ENCODE data around the gene RAF1.
A peak's percentile ranks its signal among the peaks of the same experiment; 100 is the strongest.

RAF1 gene

DNA sequence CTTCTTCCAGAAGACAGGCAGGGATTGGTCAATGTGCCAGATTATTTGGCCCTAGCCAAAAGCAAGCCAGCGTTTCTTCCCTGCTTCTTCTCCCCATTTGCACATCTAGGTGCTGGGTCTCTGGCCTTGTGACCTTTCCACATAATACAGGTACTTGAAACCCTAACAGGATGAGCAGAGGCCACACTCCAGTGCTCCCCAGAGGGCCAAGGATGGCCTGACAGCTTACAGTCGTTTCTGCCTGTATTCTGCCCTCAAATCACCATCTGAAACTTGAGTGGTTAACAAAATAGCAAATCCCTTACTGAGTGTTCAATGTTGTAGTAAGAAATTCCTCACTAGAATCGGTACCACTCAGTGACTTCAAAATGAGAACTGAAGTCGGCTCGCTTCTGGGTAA, 77.9 kb downstream of the RAF1 start:
- H3K4me3 Mint-ChIP-seq = no peak overlapping the region
- no peaks in the 10 kb centered on the region for H3K27me3 Mint-ChIP-seq (ENCODE audit: low read depth)
- peaks cover 55% of the 10 kb centered on the region for H3K36me3 Mint-ChIP-seq (ENCODE audit: low read depth)
- H3K9me3 Mint-ChIP-seq = no peaks in the 10 kb centered on the region
- DNase-seq (ENCODE audit: low spot score) = no peak
- H3K27ac Mint-ChIP-seq = no peak overlapping the region
- no peaks in the 10 kb centered on the region for H3K4me1 Mint-ChIP-seq (ENCODE audit: low read depth)

DNA sequence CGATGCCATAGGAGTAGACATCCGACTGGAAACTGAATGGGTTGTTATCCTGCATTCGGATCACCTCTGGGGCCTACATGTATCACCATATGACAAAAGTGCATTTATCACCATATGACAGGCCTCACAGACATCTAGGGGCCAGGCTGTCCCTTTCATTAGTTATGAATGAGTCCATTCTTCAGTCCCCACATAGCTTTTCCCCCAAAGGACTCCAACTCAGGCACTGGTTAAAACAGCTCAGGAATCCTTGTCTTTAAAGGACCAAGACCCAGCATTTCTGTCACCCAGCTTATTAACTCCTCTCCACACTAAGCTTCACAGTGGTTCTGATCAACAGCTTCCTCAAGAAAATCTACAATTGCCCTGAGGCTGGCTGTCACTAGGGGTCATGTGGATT, 78.7 kb downstream of the RAF1 start:
- no peaks in the 10 kb centered on the region for H3K27me3 Mint-ChIP-seq (ENCODE audit: low read depth)
- no peak for DNase-seq (ENCODE audit: low spot score)
- peaks cover 55% of the 10 kb centered on the region for H3K36me3 Mint-ChIP-seq (ENCODE audit: low read depth)
- H3K27ac Mint-ChIP-seq = no peak overlapping the region
- H3K4me1 Mint-ChIP-seq (ENCODE audit: low read depth) = no peaks in the 10 kb centered on the region
- H3K4me3 Mint-ChIP-seq = no peak overlapping the region
- H3K9me3 Mint-ChIP-seq = no peaks in the 10 kb centered on the region

DNA sequence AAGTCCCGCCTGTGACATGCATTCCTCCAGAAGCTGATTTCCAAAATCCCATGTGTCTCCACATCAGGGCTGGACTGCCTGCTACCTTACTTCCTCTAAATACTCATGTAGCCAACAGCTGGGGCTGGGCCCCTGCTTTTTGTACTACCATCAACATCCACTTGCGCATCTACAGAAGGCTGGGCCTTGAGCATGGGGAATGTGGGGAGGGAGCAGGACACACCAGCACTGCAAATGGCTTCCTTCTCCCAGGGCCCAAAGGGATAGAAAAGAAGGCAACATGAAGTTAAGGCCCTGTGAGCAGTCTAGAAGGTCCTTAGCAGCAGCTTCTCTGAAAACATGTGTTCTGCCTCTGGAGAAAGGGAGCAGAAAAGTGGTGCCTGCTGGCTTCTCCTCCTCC, 79.8 kb downstream of the RAF1 start:
- Mint-ChIP-seq H3K4me1 (ENCODE audit: low read depth) (no peaks in the 10 kb centered on the region), H3K27me3 (ENCODE audit: low read depth) (no peaks in the 10 kb centered on the region), H3K9me3 (no peaks in the 10 kb centered on the region), H3K4me3 (no peak overlapping the region), H3K36me3 (ENCODE audit: low read depth) (peaks cover 60% of the 10 kb centered on the region), H3K27ac (peak overlapping the region; percentile 26)
- DNase-seq (ENCODE audit: low spot score) = no peak

DNA sequence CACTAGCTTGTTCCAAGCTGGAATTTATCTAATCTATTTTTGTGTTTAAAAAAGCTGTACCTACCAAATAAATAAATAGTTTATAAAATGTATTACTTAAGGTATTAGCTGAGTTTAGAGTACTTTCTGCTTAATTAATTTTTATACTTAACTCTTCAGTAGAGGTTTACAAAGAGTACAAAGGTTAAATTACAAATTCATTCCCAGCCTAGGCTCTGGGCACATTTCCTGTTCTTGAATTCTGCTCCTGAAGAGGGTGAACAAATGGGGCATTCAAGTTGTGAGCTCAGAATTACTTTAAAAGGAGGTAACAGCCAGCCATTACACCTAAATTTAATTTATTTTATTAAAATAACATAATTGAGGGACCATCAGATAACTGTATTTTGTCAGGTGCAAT, 80.6 kb downstream of the RAF1 start:
- Mint-ChIP-seq H3K27me3 (ENCODE audit: low read depth) (no peaks in the 10 kb centered on the region), H3K9me3 (no peaks in the 10 kb centered on the region), H3K27ac (no peak overlapping the region), H3K4me3 (no peak overlapping the region), H3K4me1 (ENCODE audit: low read depth) (no peaks in the 10 kb centered on the region), H3K36me3 (ENCODE audit: low read depth) (peaks cover 63% of the 10 kb centered on the region)
- DNase-seq (ENCODE audit: low spot score) = no peak

DNA sequence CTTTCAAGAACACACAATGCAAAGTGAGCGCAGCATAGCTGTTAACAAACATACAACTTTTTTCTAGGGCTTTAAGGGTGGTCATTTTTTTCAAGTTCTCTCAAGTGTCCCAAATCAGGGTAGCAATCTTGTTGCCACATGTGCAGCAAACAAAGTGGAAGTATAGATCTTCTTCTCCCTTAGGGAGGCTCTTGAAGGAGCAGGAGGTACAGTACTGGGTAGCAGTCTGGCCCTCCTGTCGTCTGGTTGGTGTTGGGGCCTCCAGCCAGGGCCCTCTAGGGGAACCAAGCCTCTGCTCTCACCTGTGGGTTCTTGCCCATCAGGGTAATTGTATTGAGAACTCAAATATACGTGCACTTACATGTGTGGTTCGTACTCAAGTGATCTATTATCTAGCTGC, 81.2 kb downstream of the RAF1 start:
- Mint-ChIP-seq H3K4me1 (ENCODE audit: low read depth) (no peaks in the 10 kb centered on the region), H3K27ac (no peak overlapping the region), H3K4me3 (no peak overlapping the region), H3K9me3 (no peaks in the 10 kb centered on the region), H3K27me3 (ENCODE audit: low read depth) (no peaks in the 10 kb centered on the region), H3K36me3 (ENCODE audit: low read depth) (peaks cover 66% of the 10 kb centered on the region)
- DNase-seq (ENCODE audit: low spot score) = no peak

DNA sequence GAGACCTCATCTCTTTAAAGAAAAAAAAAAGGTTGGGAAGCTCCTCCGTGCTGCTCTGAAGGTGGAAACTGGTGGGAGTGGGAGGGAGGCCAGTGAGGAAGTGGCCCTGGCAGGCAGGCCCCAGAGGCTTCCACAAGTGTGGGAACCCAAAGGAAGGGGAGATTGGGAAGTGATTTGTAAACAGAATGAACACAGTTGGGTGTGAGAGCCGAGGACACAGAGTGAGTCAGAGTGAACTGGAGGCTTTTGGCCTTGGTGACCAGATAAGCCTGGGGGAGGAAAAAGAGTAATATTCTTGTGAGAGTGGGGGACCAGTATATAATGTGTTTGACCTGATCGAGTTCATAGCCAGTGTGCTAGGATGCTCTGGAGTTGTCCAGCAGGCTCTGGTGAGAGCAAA, 84.0 kb downstream of the RAF1 start:
- Mint-ChIP-seq H3K9me3 (peaks cover 3% of the 10 kb centered on the region), H3K36me3 (ENCODE audit: low read depth) (peaks cover 67% of the 10 kb centered on the region), H3K27ac (peak overlapping the region; percentile 5), H3K4me1 (ENCODE audit: low read depth) (no peaks in the 10 kb centered on the region), H3K27me3 (ENCODE audit: low read depth) (no peaks in the 10 kb centered on the region), H3K4me3 (no peak overlapping the region)
- DNase-seq (ENCODE audit: low spot score) = no peak

- H3K4me3 Mint-ChIP-seq = no peak overlapping the region
- H3K27me3 Mint-ChIP-seq (ENCODE audit: low read depth) = no peaks in the 10 kb centered on the region
- H3K9me3 Mint-ChIP-seq = peaks cover 3% of the 10 kb centered on the region
- H3K36me3 Mint-ChIP-seq (ENCODE audit: low read depth) = peaks cover 62% of the 10 kb centered on the region
- H3K27ac Mint-ChIP-seq = no peak overlapping the region
- no peak for DNase-seq (ENCODE audit: low spot score)
- H3K4me1 Mint-ChIP-seq (ENCODE audit: low read depth) = no peaks in the 10 kb centered on the region
These were observed 84.5 kb downstream of the RAF1 start for GRCh38 chr3:12579456-12579855.

DNA sequence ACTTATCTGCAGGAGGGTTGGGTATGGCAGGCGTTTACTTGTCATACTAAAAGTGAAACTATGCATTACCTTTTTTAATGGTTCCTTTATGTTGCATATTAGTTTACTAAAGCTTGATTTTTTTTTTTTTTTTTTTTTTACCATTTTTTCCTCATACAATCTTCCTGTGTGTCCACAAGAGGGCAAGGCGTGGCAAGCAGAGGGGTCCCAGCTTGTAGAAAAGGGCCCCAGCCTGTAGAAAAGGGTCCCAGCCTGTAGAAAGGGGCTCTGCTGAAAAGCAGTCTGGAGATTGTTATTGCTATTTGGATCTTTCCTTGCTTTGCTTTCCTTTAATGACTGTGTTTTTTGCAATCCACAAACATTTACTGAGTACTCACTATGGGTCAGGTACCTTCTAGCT, 85.2 kb downstream of the RAF1 start:
- H3K4me3 Mint-ChIP-seq = no peak overlapping the region
- DNase-seq (ENCODE audit: low spot score) = no peak
- H3K4me1 Mint-ChIP-seq (ENCODE audit: low read depth) = no peaks in the 10 kb centered on the region
- H3K36me3 Mint-ChIP-seq (ENCODE audit: low read depth) = peaks cover 59% of the 10 kb centered on the region
- peaks cover 3% of the 10 kb centered on the region for H3K9me3 Mint-ChIP-seq
- no peak overlapping the region for H3K27ac Mint-ChIP-seq
- H3K27me3 Mint-ChIP-seq (ENCODE audit: low read depth) = no peaks in the 10 kb centered on the region

DNA sequence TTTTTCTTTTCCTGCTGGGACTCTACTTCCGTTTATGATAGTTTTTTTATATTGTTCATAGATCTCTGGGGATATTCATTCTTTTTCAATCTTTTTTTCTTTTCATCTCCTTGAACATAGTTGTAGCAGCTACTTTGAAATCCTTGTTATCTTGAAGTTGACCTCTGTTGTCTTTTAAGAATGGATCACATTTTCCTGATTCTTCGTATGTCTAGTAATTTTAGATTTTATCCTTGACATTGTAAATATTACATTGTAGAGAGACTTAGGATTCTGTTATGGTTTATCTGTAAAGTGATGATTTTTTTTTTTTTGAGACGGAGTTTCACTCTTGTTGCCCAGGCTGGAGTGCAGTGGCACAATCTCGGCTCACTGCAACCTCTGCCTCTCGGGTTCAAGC, 86.5 kb downstream of the RAF1 start:
- Mint-ChIP-seq H3K4me1 (ENCODE audit: low read depth) (no peaks in the 10 kb centered on the region), H3K9me3 (peaks cover 3% of the 10 kb centered on the region), H3K27ac (peak overlapping the region; percentile 1), H3K27me3 (ENCODE audit: low read depth) (no peaks in the 10 kb centered on the region), H3K36me3 (ENCODE audit: low read depth) (peaks cover 60% of the 10 kb centered on the region), H3K4me3 (no peak overlapping the region)
- no peak for DNase-seq (ENCODE audit: low spot score)

DNA sequence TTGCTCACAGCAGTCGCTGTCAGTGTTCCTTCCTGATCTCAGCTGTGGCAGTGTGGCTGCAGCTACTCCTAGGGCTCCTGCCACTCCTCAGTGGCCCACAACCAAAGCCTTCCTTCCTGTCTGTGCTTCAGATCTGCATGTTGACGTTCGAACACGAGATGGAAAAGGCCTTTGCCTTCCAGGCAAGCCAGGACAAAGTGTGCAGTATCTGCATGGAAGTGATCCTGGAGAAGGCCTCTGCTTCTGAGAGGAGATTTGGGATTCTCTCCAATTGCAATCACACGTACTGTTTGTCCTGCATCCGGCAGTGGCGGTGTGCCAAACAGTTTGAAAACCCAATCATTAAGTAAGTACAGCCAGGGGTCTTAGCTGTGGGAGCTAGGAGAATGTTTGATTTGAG, 89.3 kb downstream of the RAF1 start:
- peaks cover 64% of the 10 kb centered on the region for H3K36me3 Mint-ChIP-seq (ENCODE audit: low read depth)
- peaks cover 3% of the 10 kb centered on the region for H3K9me3 Mint-ChIP-seq
- no peak for DNase-seq (ENCODE audit: low spot score)
- no peak overlapping the region for H3K4me3 Mint-ChIP-seq
- H3K4me1 Mint-ChIP-seq (ENCODE audit: low read depth) = no peaks in the 10 kb centered on the region
- H3K27ac Mint-ChIP-seq = no peak overlapping the region
- no peaks in the 10 kb centered on the region for H3K27me3 Mint-ChIP-seq (ENCODE audit: low read depth)

DNA sequence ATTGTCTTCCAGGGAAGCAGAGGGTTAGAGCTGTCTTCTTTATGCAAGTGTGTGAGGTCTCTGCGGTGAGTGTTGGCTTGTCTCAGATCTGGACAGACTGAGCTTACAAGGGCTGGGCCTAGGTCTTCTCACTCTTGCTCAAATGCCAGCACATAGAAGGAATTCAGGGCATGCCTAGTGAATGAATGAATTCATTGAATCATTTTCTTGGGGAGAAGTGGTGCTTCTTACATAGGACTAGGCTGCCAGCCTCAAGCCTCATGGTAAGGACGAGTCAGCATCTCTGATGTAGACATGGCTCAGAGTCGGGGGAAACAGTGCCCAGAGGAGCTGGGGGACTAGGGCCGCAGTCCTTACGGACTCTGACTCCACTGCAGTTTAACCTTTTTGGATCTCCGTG, 89.8 kb downstream of the RAF1 start:
- DNase-seq (ENCODE audit: low spot score) = no peak
- Mint-ChIP-seq H3K4me1 (ENCODE audit: low read depth) (no peaks in the 10 kb centered on the region), H3K4me3 (no peak overlapping the region), H3K27ac (no peak overlapping the region), H3K9me3 (peaks cover 3% of the 10 kb centered on the region), H3K27me3 (ENCODE audit: low read depth) (no peaks in the 10 kb centered on the region), H3K36me3 (ENCODE audit: low read depth) (peaks cover 62% of the 10 kb centered on the region)

- Mint-ChIP-seq H3K27me3 (ENCODE audit: low read depth) (no peaks in the 10 kb centered on the region), H3K27ac (no peak overlapping the region), H3K9me3 (peaks cover 1% of the 10 kb centered on the region), H3K4me1 (ENCODE audit: low read depth) (no peaks in the 10 kb centered on the region), H3K36me3 (ENCODE audit: low read depth) (peaks cover 53% of the 10 kb centered on the region), H3K4me3 (no peak overlapping the region)
- no peak for DNase-seq (ENCODE audit: low spot score)
These were observed 91.9 kb downstream of the RAF1 start for GRCh38 chr3:12571986-12572385.

DNA sequence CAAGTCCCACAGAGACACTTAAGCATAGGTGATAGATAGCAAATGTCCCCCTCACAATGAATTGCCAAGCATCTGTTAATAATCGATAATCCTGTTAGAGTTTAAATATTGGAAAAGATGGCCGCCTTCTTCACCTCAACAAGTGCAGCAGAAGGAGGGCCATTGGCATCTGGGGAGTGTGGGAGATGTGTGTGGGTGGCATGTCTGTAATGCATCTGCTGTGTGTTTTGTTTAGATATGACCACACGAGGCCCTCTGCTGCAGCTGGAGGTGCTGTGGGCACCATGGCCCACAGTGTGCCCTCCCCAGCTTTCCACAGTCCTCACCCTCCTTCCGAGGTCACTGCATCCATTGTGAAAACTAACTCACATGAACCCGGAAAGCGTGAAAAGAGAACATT, 94.1 kb downstream of the RAF1 start:
- Mint-ChIP-seq H3K27ac (no peak overlapping the region), H3K4me1 (ENCODE audit: low read depth) (peaks cover 2% of the 10 kb centered on the region), H3K4me3 (no peak overlapping the region), H3K9me3 (peaks cover 15% of the 10 kb centered on the region), H3K27me3 (ENCODE audit: low read depth) (no peaks in the 10 kb centered on the region), H3K36me3 (ENCODE audit: low read depth) (peaks cover 55% of the 10 kb centered on the region)
- no peak for DNase-seq (ENCODE audit: low spot score)

DNA sequence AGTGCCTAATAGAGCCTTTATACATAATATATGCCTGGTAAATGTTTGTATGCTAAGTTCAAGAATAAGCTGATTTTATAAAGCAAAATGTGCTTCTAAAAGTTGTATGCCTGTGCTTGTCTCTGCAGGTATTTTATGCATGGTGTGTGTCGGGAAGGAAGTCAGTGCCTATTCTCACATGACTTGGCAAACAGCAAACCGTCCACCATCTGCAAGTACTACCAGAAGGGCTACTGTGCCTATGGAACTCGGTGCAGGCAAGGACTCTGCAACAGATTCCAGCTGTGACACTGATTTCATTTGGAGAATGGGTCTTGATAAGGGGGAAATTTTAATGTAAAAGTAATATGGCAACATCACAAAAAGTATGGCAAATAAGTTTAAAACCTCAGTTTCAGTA, 95.2 kb downstream of the RAF1 start:
- peaks cover 19% of the 10 kb centered on the region for H3K9me3 Mint-ChIP-seq
- H3K4me3 Mint-ChIP-seq = no peak overlapping the region
- peaks cover 2% of the 10 kb centered on the region for H3K4me1 Mint-ChIP-seq (ENCODE audit: low read depth)
- H3K27ac Mint-ChIP-seq = no peak overlapping the region
- DNase-seq (ENCODE audit: low spot score) = no peak
- no peaks in the 10 kb centered on the region for H3K27me3 Mint-ChIP-seq (ENCODE audit: low read depth)
- peaks cover 56% of the 10 kb centered on the region for H3K36me3 Mint-ChIP-seq (ENCODE audit: low read depth)

GRCh38 chr3:12566976-12567375, 96.9 kb downstream of the RAF1 start:
- Mint-ChIP-seq H3K4me1 (ENCODE audit: low read depth) (peaks cover 4% of the 10 kb centered on the region), H3K27ac (no peak overlapping the region), H3K36me3 (ENCODE audit: low read depth) (peaks cover 46% of the 10 kb centered on the region), H3K4me3 (no peak overlapping the region), H3K9me3 (peaks cover 19% of the 10 kb centered on the region), H3K27me3 (ENCODE audit: low read depth) (no peaks in the 10 kb centered on the region)
- DNase-seq (ENCODE audit: low spot score) = no peak

Data from T-helper 2 cell treated with Interferon-gamma antibody and Interleukin-4, amounts not matched to agents 5 μg/mL and 100 μg/mL, for 36 hours (primary cell).